Measurements from ENCODE around the gene RNASE7.

Gene RNASE7

DNA sequence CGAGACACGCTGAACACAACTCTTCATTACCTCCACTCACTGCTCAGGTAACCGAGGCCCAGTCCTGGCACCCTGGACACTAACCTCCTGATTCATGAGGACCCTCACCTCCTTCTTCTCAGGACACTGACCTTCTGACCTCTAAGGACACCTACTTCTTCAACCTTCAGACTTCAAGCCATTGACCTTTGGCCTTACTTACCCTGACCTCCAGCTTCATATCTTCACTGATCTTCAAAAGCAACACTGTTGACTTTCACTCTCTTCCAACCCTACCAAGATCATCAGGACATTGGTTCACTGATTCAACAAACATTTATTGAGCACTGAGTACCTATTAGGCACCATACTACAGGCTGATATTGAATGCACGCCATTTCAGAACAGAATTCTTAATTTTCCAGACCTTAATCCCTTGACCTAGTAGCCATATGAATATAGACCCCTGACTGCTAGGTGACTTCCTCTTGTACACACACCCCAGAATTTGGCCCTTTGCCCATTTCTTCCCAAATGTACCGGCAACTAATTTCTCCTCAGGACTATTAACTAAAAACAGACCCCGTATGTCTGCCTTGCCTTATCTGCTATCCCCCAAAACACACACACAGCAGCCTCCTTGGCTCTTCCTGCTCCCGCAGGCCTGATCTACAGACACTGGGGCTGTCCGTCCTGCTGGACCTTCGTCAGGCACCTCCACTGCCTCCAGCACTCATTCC, 33.7 kb downstream of the RNASE7 start:
- Histone ChIP-seq H3K9me3 (ENCODE audit: control insufficient read depth, low read length) (no peaks in the 10 kb centered on the region), H3K4me3 (ENCODE audit: low read length) (no peak overlapping the region), H3K4me1 (ENCODE audit: control insufficient read depth, insufficient read depth, low read length) (peaks cover 20% of the 10 kb centered on the region), H3K9ac (ENCODE audit: low read length) (no peak overlapping the region), H3K36me3 (ENCODE audit: control insufficient read depth, insufficient read depth, low read length) (peaks cover 39% of the 10 kb centered on the region), H3K27me3 (ENCODE audit: control insufficient read depth, insufficient read depth, low read length) (no peaks in the 10 kb centered on the region)

GRCh38 chr14:21077672-21078071, 35.5 kb downstream of the RNASE7 start:
- peaks cover 47% of the 10 kb centered on the region for H3K36me3 ChIP-seq (ENCODE audit: control insufficient read depth, insufficient read depth, low read length)
- H3K27me3 ChIP-seq (ENCODE audit: control insufficient read depth, insufficient read depth, low read length) = no peaks in the 10 kb centered on the region

DNA sequence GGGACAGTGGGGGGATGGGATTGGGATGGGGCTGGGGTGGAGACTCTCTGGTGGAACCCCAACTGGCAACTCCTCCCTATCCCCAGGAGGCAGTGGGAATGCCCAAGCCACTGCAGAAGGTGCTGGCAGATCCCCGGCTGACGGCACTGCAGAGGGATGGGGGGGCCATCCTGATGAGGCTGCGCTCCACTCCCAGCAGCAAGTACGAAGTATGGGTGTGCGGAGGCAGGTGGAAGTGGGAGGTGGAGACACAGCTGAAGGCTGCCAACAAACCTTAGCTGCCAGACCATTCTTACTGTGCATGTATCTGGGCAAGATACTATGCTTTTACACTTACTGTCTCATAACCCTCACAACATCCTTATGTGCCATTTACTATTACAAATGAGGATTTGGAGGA, 36.1 kb downstream of the RNASE7 start:
- Histone ChIP-seq H3K27me3 (ENCODE audit: control insufficient read depth, insufficient read depth, low read length) (no peaks in the 10 kb centered on the region), H3K4me1 (ENCODE audit: control insufficient read depth, insufficient read depth, low read length) (peaks cover 2% of the 10 kb centered on the region), H3K9me3 (ENCODE audit: control insufficient read depth, low read length) (no peaks in the 10 kb centered on the region), H3K9ac (ENCODE audit: low read length) (no peak overlapping the region), H3K36me3 (ENCODE audit: control insufficient read depth, insufficient read depth, low read length) (peaks cover 51% of the 10 kb centered on the region), H3K4me3 (ENCODE audit: low read length) (no peak overlapping the region)

More at GRCh38 chr14:21077672-21078071, 35.5 kb downstream of the RNASE7 start:
- H3K4me3 ChIP-seq (ENCODE audit: low read length) = no peak overlapping the region
- no peaks in the 10 kb centered on the region for H3K9me3 ChIP-seq (ENCODE audit: control insufficient read depth, low read length)
- H3K4me1 ChIP-seq (ENCODE audit: control insufficient read depth, insufficient read depth, low read length) = peaks cover 8% of the 10 kb centered on the region
- no peak overlapping the region for H3K9ac ChIP-seq (ENCODE audit: low read length)

- Histone ChIP-seq H3K9ac (ENCODE audit: low read length) (no peak overlapping the region), H3K36me3 (ENCODE audit: control insufficient read depth, insufficient read depth, low read length) (peaks cover 51% of the 10 kb centered on the region), H3K4me1 (ENCODE audit: control insufficient read depth, insufficient read depth, low read length) (no peaks in the 10 kb centered on the region), H3K9me3 (ENCODE audit: control insufficient read depth, low read length) (no peaks in the 10 kb centered on the region), H3K4me3 (ENCODE audit: low read length) (no peak overlapping the region), H3K27me3 (ENCODE audit: control insufficient read depth, insufficient read depth, low read length) (no peaks in the 10 kb centered on the region)
Measured at GRCh38 chr14:21078726-21079125, 36.6 kb downstream of the RNASE7 start.

DNA sequence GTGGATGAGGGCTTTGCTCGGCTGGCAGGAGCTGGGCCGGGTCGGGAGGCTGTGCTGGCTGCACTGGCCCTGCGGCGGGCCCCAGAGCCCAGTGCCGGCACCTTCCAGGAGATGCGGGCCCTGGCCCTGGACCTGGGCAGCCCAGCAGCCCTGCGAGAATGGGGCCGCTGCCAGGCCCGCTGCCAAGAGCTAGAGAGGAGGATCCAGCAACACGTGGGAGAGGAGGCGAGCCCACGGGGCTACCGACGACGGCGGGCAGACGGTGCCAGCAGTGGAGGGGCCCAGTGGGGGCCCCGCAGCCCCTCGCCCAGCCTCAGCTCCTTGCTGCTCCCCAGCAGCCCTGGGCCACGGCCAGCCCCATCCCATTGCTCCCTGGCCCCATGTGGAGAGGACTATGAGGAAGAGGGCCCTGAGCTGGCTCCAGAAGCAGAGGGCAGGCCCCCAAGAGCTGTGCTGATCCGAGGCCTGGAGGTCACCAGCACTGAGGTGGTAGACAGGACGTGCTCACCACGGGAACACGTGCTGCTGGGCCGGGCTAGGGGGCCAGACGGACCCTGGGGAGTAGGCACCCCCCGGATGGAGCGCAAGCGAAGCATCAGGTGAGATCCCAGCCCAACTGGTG, 39.5 kb downstream of the RNASE7 start:
- H3K4me1 ChIP-seq (ENCODE audit: control insufficient read depth, insufficient read depth, low read length) = peaks cover 6% of the 10 kb centered on the region
- H3K9ac ChIP-seq (ENCODE audit: low read length) = no peak overlapping the region
- H3K27me3 ChIP-seq (ENCODE audit: control insufficient read depth, insufficient read depth, low read length) = no peaks in the 10 kb centered on the region
- H3K36me3 ChIP-seq (ENCODE audit: control insufficient read depth, insufficient read depth, low read length) = peaks cover 33% of the 10 kb centered on the region
- no peak overlapping the region for H3K4me3 ChIP-seq (ENCODE audit: low read length)
- no peaks in the 10 kb centered on the region for H3K9me3 ChIP-seq (ENCODE audit: control insufficient read depth, low read length)

DNA sequence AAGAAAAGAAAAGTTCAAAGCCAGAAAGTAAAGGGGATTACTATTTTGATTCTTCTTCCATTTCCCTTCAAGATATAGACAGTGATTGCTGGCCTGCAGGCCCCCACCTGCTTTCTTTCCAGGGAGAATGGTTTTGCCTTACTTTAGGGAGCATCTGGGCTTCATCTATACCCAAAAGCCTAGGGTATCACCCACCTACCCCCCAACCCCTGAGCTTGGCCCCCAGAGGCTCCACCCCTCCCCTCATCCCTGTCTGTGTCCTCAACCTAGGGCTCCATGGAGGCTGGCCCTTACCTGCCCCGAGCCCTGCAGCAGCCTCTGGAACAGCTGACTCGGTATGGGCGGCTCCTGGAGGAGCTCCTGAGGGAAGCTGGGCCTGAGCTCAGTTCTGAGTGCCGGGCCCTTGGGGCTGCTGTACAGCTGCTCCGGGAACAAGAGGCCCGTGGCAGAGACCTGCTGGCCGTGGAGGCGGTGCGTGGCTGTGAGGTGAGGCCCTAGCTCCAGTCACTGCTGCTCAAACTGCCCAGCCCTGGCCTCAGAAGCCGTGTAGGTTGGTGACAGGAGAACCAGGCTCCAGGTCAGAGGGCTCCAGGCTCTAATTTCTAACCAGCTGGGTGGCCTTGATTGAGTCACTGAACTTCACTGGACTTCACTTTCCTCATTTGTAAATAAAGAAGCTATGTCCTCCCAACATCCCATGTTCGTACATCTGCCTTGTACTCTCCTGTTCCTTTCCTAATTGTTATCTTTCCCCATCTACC, 41.6 kb downstream of the RNASE7 start:
- Histone ChIP-seq H3K36me3 (ENCODE audit: control insufficient read depth, insufficient read depth, low read length) (peaks cover 26% of the 10 kb centered on the region), H3K4me3 (ENCODE audit: low read length) (no peak overlapping the region)

DNA sequence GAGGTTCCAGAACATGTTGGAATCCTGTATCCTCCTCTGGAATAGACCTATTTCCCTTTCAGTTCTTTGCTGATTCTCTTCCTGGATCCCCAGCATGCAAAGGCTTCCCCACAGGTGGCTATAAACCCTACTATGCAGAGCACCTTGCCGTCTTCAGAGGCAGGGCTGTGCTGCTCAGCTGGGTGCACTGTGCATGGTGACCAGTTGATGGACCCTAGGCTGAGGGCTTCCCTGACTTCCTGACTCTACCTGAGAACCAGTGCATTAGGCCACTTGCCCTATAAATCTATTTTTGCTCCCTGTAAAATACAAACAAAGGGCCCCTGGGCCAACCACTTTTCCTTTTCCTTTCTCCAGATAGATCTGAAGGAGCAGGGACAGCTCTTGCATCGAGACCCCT, 42.2 kb downstream of the RNASE7 start:
- no peaks in the 10 kb centered on the region for H3K9me3 ChIP-seq (ENCODE audit: control insufficient read depth, low read length)
- H3K9ac ChIP-seq (ENCODE audit: low read length) = no peak overlapping the region
- no peaks in the 10 kb centered on the region for H3K27me3 ChIP-seq (ENCODE audit: control insufficient read depth, insufficient read depth, low read length)
- peaks cover 19% of the 10 kb centered on the region for H3K36me3 ChIP-seq (ENCODE audit: control insufficient read depth, insufficient read depth, low read length)
- H3K4me3 ChIP-seq (ENCODE audit: low read length) = no peak overlapping the region
- H3K4me1 ChIP-seq (ENCODE audit: control insufficient read depth, insufficient read depth, low read length) = peaks cover 7% of the 10 kb centered on the region

More for the DNA sequence above, 41.6 kb downstream of the RNASE7 start:
- Histone ChIP-seq H3K4me1 (ENCODE audit: control insufficient read depth, insufficient read depth, low read length) (peaks cover 6% of the 10 kb centered on the region), H3K9me3 (ENCODE audit: control insufficient read depth, low read length) (no peaks in the 10 kb centered on the region), H3K9ac (ENCODE audit: low read length) (no peak overlapping the region), H3K27me3 (ENCODE audit: control insufficient read depth, insufficient read depth, low read length) (no peaks in the 10 kb centered on the region)

DNA sequence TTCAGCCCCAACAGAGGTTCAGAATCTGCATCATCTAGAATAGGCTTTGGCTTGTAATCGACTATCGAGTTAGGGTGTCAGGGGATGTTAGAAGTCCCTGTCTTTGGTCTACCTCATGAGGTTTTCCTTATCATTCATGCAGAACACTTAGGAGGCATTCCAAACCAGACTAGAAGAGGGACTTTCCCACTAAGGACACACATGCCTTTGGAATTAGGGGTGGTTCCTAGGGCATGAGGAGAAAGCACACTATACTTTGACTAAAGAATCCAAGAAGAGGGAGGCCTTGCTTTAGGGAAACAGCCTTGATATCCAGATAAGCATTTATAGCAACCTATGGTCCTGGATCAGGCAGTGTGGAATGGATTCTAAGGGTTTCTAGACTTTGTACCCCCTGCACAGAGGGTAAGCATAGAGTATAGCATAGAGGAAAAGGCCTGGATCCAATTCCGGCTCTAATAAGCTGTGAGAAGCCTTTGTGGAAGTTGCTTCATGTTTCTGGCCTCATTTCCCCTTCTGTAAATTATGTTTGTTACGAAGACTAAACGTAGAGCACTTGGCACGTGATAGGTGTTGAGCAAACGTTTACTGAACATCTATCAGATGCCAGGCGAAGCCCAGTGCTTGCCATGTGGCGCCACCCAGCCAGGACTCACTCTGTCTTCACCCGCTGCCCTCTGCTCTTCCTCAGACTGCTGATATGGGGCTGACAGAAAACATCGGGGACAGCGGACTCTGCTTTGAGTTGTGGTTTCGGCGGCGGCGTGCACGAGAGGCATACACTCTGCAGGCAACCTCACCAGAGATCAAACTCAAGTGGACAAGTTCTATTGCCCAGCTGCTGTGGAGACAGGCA, 43.1 kb downstream of the RNASE7 start:
- Histone ChIP-seq H3K4me3 (ENCODE audit: low read length) (no peak overlapping the region), H3K4me1 (ENCODE audit: control insufficient read depth, insufficient read depth, low read length) (peaks cover 15% of the 10 kb centered on the region), H3K9me3 (ENCODE audit: control insufficient read depth, low read length) (no peaks in the 10 kb centered on the region), H3K27me3 (ENCODE audit: control insufficient read depth, insufficient read depth, low read length) (no peaks in the 10 kb centered on the region), H3K9ac (ENCODE audit: low read length) (no peak overlapping the region), H3K36me3 (ENCODE audit: control insufficient read depth, insufficient read depth, low read length) (peaks cover 20% of the 10 kb centered on the region)

DNA sequence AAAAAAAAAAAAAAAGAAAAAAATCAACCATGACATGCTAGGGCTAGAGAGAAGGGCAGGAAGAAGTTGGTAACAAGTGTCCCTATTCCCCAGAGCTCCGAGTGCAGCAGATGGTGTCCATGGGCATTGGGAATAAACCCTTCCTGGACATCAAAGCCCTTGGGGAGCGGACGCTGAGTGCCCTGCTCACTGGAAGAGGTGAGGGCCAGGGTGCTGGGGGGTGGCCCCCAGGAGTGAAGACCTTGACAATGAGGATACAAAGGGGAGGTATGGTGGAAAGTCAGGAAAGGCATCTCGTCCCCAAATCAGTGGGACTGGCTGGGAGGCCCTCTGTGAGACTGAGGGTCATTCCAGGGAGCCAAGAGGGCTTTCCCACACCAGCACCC, 44.7 kb downstream of the RNASE7 start:
- Histone ChIP-seq H3K9me3 (ENCODE audit: control insufficient read depth, low read length) (no peaks in the 10 kb centered on the region), H3K4me3 (ENCODE audit: low read length) (no peak overlapping the region), H3K27me3 (ENCODE audit: control insufficient read depth, insufficient read depth, low read length) (no peaks in the 10 kb centered on the region), H3K36me3 (ENCODE audit: control insufficient read depth, insufficient read depth, low read length) (peaks cover 18% of the 10 kb centered on the region), H3K4me1 (ENCODE audit: control insufficient read depth, insufficient read depth, low read length) (peaks cover 15% of the 10 kb centered on the region), H3K9ac (ENCODE audit: low read length) (no peak overlapping the region)

DNA sequence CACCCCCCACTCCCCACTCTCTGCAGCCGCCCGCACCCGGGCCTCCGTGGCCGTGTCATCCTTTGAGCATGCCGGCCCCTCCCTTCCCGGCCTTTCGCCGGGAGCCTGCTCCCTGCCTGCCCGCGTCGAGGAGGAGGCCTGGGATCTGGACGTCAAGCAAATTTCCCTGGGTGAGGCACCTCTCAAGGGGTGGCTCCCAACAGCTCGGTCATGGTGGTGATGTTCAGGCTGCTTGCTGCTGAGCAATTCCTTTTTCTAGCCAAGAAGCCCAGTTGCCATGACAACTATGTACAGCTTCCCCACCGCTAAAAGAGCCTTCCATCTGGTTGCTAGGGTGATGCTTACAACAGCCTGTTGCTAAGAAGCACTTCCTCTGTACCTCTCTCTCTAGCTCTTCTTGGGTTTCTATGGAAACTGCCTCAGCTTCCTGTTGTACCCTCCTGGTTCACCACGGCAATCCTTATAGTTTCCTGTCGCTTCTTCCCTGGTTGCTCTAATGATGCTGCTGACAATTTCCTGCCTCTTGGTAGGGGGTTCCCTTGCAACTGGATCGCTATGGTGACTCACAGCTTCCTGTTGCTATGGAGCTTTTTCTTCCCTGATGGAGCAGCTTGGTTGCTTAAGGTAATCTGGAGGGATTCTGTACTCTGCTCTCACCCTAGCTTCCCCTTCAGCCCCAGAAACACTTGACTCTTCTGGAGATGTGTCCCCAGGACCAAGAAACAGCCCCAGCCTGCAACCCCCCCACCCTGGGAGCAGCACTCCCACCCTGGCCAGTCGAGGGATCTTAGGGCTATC, 45.3 kb downstream of the RNASE7 start:
- Histone ChIP-seq H3K36me3 (ENCODE audit: control insufficient read depth, insufficient read depth, low read length) (peaks cover 14% of the 10 kb centered on the region), H3K9me3 (ENCODE audit: control insufficient read depth, low read length) (no peaks in the 10 kb centered on the region), H3K4me1 (ENCODE audit: control insufficient read depth, insufficient read depth, low read length) (peaks cover 15% of the 10 kb centered on the region), H3K9ac (ENCODE audit: low read length) (no peak overlapping the region), H3K27me3 (ENCODE audit: control insufficient read depth, insufficient read depth, low read length) (no peaks in the 10 kb centered on the region), H3K4me3 (ENCODE audit: low read length) (no peak overlapping the region)

- Histone ChIP-seq H3K9me3 (ENCODE audit: control insufficient read depth, low read length) (no peaks in the 10 kb centered on the region), H3K9ac (ENCODE audit: low read length) (no peak overlapping the region), H3K4me3 (ENCODE audit: low read length) (no peak overlapping the region), H3K4me1 (ENCODE audit: control insufficient read depth, insufficient read depth, low read length) (peaks cover 15% of the 10 kb centered on the region), H3K27me3 (ENCODE audit: control insufficient read depth, insufficient read depth, low read length) (no peaks in the 10 kb centered on the region), H3K36me3 (ENCODE audit: control insufficient read depth, insufficient read depth, low read length) (peaks cover 9% of the 10 kb centered on the region)
Measured at GRCh38 chr14:21088687-21089086, 46.5 kb downstream of the RNASE7 start.

Data from mucosa of stomach (tissue), 1 donor.